Measurements from ENCODE around the gene TRAF1. TPM values are rescaled to one million over a fixed set of nuclear protein-coding genes. Genes with fewer than 3 reads are reported as not detected.

TRAF1 gene
- total RNA-seq, 4 donors from 2014 or later, result 2.5 to 5.7 (median 2.8) TPM

DNA sequence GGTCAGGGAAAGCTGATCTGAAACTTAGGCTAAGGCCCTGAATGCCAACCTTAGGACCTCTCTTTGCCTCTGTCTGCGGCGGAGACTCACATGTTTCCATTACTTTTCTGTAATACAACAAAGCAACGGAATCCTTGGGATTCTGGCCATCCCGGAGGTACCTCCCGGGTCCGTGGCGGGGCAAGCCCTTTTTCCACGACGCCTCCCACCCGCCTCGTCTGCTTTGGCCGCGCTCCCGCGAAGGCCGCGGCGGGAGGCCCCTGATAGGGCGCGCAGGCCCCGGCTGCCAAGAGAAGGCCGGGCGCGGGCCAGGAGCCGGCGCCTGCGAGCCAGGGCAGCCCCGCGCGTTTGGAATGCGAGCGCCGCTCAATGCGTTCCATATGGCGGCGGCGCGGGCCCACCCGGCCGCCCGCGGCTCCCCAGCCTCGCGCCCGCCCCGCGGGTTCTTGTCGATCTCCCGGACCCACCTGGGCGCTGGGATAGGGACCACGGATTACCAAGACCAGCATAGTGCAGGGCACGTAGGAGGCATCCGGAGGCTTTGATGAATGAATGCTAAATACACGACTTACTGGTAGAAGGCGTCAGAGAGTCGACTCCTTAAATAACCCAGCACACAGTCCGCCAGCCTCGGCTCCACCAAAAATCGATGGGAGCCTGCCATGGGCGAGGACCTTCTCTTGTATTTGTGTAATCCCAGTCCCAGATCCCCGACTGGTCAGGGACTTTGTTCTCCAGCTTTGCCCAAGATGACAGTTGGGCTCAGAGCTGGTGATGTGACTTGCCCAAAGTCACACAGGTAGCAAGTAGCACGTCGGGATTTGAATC is 32.1 kb downstream of the TRAF1 start:
- TF ChIP-seq, protein P1, sequence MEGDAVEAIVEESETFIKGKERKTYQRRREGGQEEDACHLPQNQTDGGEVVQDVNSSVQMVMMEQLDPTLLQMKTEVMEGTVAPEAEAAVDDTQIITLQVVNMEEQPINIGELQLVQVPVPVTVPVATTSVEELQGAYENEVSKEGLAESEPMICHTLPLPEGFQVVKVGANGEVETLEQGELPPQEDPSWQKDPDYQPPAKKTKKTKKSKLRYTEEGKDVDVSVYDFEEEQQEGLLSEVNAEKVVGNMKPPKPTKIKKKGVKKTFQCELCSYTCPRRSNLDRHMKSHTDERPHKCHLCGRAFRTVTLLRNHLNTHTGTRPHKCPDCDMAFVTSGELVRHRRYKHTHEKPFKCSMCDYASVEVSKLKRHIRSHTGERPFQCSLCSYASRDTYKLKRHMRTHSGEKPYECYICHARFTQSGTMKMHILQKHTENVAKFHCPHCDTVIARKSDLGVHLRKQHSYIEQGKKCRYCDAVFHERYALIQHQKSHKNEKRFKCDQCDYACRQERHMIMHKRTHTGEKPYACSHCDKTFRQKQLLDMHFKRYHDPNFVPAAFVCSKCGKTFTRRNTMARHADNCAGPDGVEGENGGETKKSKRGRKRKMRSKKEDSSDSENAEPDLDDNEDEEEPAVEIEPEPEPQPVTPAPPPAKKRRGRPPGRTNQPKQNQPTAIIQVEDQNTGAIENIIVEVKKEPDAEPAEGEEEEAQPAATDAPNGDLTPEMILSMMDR (IDR thresholded peaks at IDR 0.05), result no peak
- TF ChIP-seq POLR2A (IDR thresholded peaks at IDR 0.05), result no peak
- no peaks in the 10 kb centered on the region for H3K27me3 ChIP-seq
- H3K9me3 ChIP-seq, result no peaks in the 10 kb centered on the region
- WGBS, 2 donors, result 24 to 48% methylated on average over 12 to 13 of the region's 63 CpGs
- intact Hi-C loops (cut with DNase I), result no loop called here
- DNase-seq, result no peak
- peak overlapping the region; percentile 64 to 87 (median 76) for H3K27ac ChIP-seq
- peaks cover 10 to 61% (median 25%) of the 10 kb centered on the region in 3 donors for H3K4me1 ChIP-seq
- no peaks in the 10 kb centered on the region for H3K36me3 ChIP-seq
- peak overlapping the region; percentile 11 to 61 (median 28) for H3K4me3 ChIP-seq

- Histone ChIP-seq H3K4me1 (peaks cover 10 to 67% (median 25%) of the 10 kb centered on the region in 3 donors), H3K4me3 (no peak overlapping the region), H3K36me3 (no peaks in the 10 kb centered on the region), H3K27me3 (no peaks in the 10 kb centered on the region), H3K9me3 (no peaks in the 10 kb centered on the region), H3K27ac (peak overlapping the region; percentile 64 to 87 (median 76))
- DNase-seq, result no peak
- intact Hi-C loops (cut with DNase I), result no loop called here
- TF ChIP-seq, protein P1 (IDR thresholded peaks at IDR 0.05), result no peak
- no peak for TF ChIP-seq POLR2A (IDR thresholded peaks at IDR 0.05)
- 78 to 85% methylated on average over 7 to 11 of the region's 13 CpGs for WGBS, 2 donors
These were observed 32.8 kb downstream of the TRAF1 start for GRCh38 chr9:120893611-120894307.

- Histone ChIP-seq H3K4me3 (no peak overlapping the region), H3K27ac (peak overlapping the region; percentile 39 to 87 (median 80)), H3K9me3 (no peaks in the 10 kb centered on the region), H3K4me1 (peaks cover 10 to 67% (median 25%) of the 10 kb centered on the region in 3 donors), H3K27me3 (no peaks in the 10 kb centered on the region), H3K36me3 (no peaks in the 10 kb centered on the region)
- intact Hi-C loops (cut with DNase I), result no loop called here
- DNase-seq, result no peak
- TF ChIP-seq, protein P1 (IDR thresholded peaks at IDR 0.05), result no peak
- no peak for TF ChIP-seq POLR2A (IDR thresholded peaks at IDR 0.05)
- 66% methylated on average over 6 of the region's 6 CpGs for WGBS, 2 donors
These were observed 33.6 kb downstream of the TRAF1 start for GRCh38 chr9:120892748-120893610.

- no peak for TF ChIP-seq POLR2A (IDR thresholded peaks at IDR 0.05)
- TF ChIP-seq, protein P1 (IDR thresholded peaks at IDR 0.05), result no peak
- 54 to 58% methylated on average over 14 to 15 of the region's 15 CpGs for WGBS, 2 donors
- DNase-seq, result no peak
- no peak overlapping the region for H3K4me3 ChIP-seq
- intact Hi-C loops (cut with DNase I), result no loop called here
- peak overlapping the region; percentile 30 to 90 (median 82) for H3K27ac ChIP-seq
- H3K9me3 ChIP-seq, result no peaks in the 10 kb centered on the region
- peaks cover 10 to 61% (median 23%) of the 10 kb centered on the region in 3 donors for H3K4me1 ChIP-seq
- no peaks in the 10 kb centered on the region for H3K36me3 ChIP-seq
- H3K27me3 ChIP-seq, result no peaks in the 10 kb centered on the region
These were observed 34.5 kb downstream of the TRAF1 start for GRCh38 chr9:120891884-120892747.

Measured in esophagus squamous epithelium (tissue), 5 donors.